HepG2 (cell line): Measurements from ENCODE around the gene SAMD14. TPM values are rescaled to one million over a fixed set of nuclear protein-coding genes. Genes with fewer than 3 reads are reported as not detected.
A peak's percentile ranks its signal among the peaks of the same experiment; 100 is the strongest.

Experiments
- BHLHE40 ChIP-seq: IDR thresholded peaks from 2 replicates; pipeline ENCODE4 v1.6.1; 2011; ENCODE audit warnings: low read length, improper control_type of control experiment
- CBX5 ChIP-seq: sonication (generic); formaldehyde crosslinking; IDR thresholded peaks from 2 replicates; pipeline ENCODE4 v1.4.0; 2020; ENCODE audit warnings: missing genetic modification reagents, borderline replicate concordance
- FOXK2 ChIP-seq: fragments of 450-650 bp; IDR thresholded peaks from 2 replicates; pipeline ENCODE4 v1.6.1; 2016
- HNF4A ChIP-seq: sonication (generic); formaldehyde crosslinking; IDR thresholded peaks from 2 replicates; pipeline ENCODE4 v1.4.0; 2020; ENCODE audit warnings: missing genetic modification reagents
- KAT8 ChIP-seq: IDR thresholded peaks from 2 replicates; pipeline ENCODE4 v1.6.1; 2016; ENCODE audit warnings: missing genetic modification reagents, missing compliant biosample characterization
- MATR3 ChIP-seq: sonication (generic); formaldehyde crosslinking; IDR thresholded peaks from 2 replicates; pipeline ENCODE4 v1.4.0; 2020; ENCODE audit warnings: missing genetic modification reagents
- MYNN ChIP-seq: sonication (generic); formaldehyde crosslinking; IDR thresholded peaks from 2 replicates; pipeline ENCODE4 v1.4.0; 2020; ENCODE audit warnings: mild to moderate bottlenecking, low read depth, missing genetic modification reagents
- NFATC3 ChIP-seq: sonication (generic); formaldehyde crosslinking; IDR thresholded peaks from 2 replicates; pipeline ENCODE4 v1.5.1; 2020; ENCODE audit warnings: mild to moderate bottlenecking, missing genetic modification reagents
- RFX5 ChIP-seq: IDR thresholded peaks from 2 replicates; pipeline ENCODE4 v1.6.1; 2011; ENCODE audit warnings: low read depth, low read length, improper control_type of control experiment
- ZBTB8A ChIP-seq: sonication (generic); formaldehyde crosslinking; IDR thresholded peaks from 2 replicates; pipeline ENCODE4 v1.4.0; 2020; ENCODE audit warnings: mild to moderate bottlenecking, low read depth, missing genetic modification reagents, borderline replicate concordance
- ZFP41 ChIP-seq: sonication (generic); formaldehyde crosslinking; IDR thresholded peaks from 2 replicates; pipeline ENCODE4 v1.4.0; 2020; ENCODE audit warnings: mild to moderate bottlenecking, missing genetic modification reagents, borderline replicate concordance
- ZNF136 ChIP-seq: sonication (generic); formaldehyde crosslinking; IDR thresholded peaks from 2 replicates; pipeline ENCODE4 v1.8.1; 2022; ENCODE audit warnings: low read depth, mild to moderate bottlenecking, moderate library complexity, missing genetic modification reagents
- ZNF138 ChIP-seq: sonication (generic); formaldehyde crosslinking; IDR thresholded peaks from 2 replicates; pipeline ENCODE4 v1.5.0; 2020; ENCODE audit warnings: mild to moderate bottlenecking, low read depth, missing genetic modification reagents
- ZNF230 ChIP-seq: sonication (generic); formaldehyde crosslinking; IDR thresholded peaks from 2 replicates; pipeline ENCODE4 v1.4.0; 2020; ENCODE audit warnings: mild to moderate bottlenecking, missing genetic modification reagents
- ZNF260 ChIP-seq: sonication (generic); formaldehyde crosslinking; IDR thresholded peaks from 2 replicates; pipeline ENCODE4 v1.4.0; 2020; ENCODE audit warnings: missing genetic modification reagents, low read depth, mild to moderate bottlenecking, borderline replicate concordance
- ZNF263 ChIP-seq: sonication (generic); formaldehyde crosslinking; IDR thresholded peaks from 2 replicates; pipeline ENCODE4 v1.4.0; 2020; ENCODE audit warnings: missing genetic modification reagents
- ZNF383 ChIP-seq: sonication (generic); formaldehyde crosslinking; IDR thresholded peaks from 2 replicates; pipeline ENCODE4 v1.4.0; 2020; ENCODE audit warnings: missing genetic modification reagents, mild to moderate bottlenecking, borderline replicate concordance
- ZNF460 ChIP-seq: sonication (generic); formaldehyde crosslinking; IDR thresholded peaks from 2 replicates; pipeline ENCODE4 v1.5.1; 2020; ENCODE audit warnings: missing genetic modification reagents, mild to moderate bottlenecking, borderline replicate concordance
- ZNF557 ChIP-seq: sonication (generic); formaldehyde crosslinking; IDR thresholded peaks from 2 replicates; pipeline ENCODE4 v1.4.0; 2020; ENCODE audit warnings: missing genetic modification reagents
- ZNF644 ChIP-seq: IDR thresholded peaks from 2 replicates; pipeline ENCODE4 v1.6.1; 2016; ENCODE audit warnings: low read depth
- ZNF672 ChIP-seq: sonication (generic); formaldehyde crosslinking; IDR thresholded peaks from 2 replicates; pipeline ENCODE4 v1.8.1; 2022; ENCODE audit warnings: missing genetic modification reagents
- ZNF841 ChIP-seq: sonication (generic); formaldehyde crosslinking; IDR thresholded peaks from 2 replicates; pipeline ENCODE4 v1.8.1; 2023; ENCODE audit warnings: missing genetic modification reagents, borderline replicate concordance
- polyA plus RNA-seq, 8 experiments: library from polyadenylated mRNA; depleted of rRNA in 3 of 8; stranded (reverse) in 7 of 8; unstranded in 1 of 8; fragments of >200 nt; fragmentation: Illumina TruSeq in 4 of 8; extraction: Trizol in 4 of 8; gene quantifications; 2 replicates each; pipeline versions ENCODE4 v1.2.1 to v1.2.3, GENCODE V29; 2011 to 2016; ENCODE audit warnings: low read depth in 4 of 8, missing spikeins in 1 of 8, mixed read lengths in 1 of 8; ENCODE audit not compliant: insufficient read depth in 1 of 8
- total RNA-seq, 5 experiments: library from RNA; depleted of rRNA; stranded (reverse); fragments of >200 nt; fragmentation: Illumina TruSeq; extraction: Trizol; gene quantifications; 2 replicates each; pipeline ENCODE4 v1.2.3, GENCODE V29; 2016; ENCODE audit warnings: low read depth in 1 of 5
- TF ChIP-seq, protein P1 (sequence below): sonication (generic); formaldehyde crosslinking; IDR thresholded peaks from 2 replicates; pipeline ENCODE4 v1.5.1; 2020; ENCODE audit warnings: missing genetic modification reagents, mild to moderate bottlenecking, borderline replicate concordance
- TF ChIP-seq, protein P2 (sequence below): sonication (generic); formaldehyde crosslinking; IDR thresholded peaks from 2 replicates; pipeline ENCODE4 v1.5.0; 2020; ENCODE audit warnings: mild to moderate bottlenecking, missing genetic modification reagents
- TF ChIP-seq, protein P3 (sequence below): IDR thresholded peaks from 2 replicates; pipeline ENCODE4 v1.6.1; 2018; ENCODE audit warnings: missing genetic modification reagents
- TF ChIP-seq, protein P4 (sequence below): sonication (generic); formaldehyde crosslinking; conservative IDR thresholded peaks from 2 replicates; pipeline ENCODE4 v1.8.0; 2022; ENCODE audit warnings: mild to moderate bottlenecking, moderate library complexity, missing genetic modification reagents

The SAMD14 gene
- total and polyA plus RNA-seq, 2 of the 13 experiments (the other 11 are each of a cell fraction or from before 2014, with no cell fraction given): 0.07 to 0.22 TPM

DNA sequence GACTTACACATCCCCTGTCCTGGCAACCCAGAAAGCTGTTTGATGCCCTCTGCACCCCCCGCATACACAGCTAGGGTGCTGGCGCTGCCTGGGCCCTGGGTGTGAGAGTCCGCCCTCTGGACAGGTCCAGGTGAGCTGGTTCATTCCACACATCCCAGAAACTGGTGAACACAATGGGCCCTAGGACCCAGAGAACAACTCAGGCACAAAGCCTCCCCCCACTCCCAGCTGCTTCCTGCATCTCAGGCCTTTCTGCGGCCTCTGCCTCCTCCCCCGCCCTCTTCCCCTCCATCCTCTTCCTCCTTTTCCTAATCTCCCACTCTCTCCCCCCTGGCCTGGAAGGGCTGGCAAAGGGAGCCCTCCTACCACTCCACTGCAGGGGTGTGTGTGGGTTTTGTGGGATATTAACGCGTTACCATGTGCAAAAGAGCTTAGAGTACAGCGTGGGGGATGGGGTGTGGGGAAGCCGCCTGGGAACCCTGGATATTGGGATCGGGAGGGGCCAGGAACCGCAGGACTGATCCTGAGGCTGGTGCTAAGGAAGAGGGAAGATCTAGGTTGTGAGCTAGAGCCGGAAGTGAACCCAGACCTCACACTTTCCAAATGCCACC lies 22.1 kb upstream of the SAMD14 start (continued):
- TF ChIP-seq ZNF383 (CRISPR knock-in tag) (no peak), CBX5 (CRISPR knock-in tag) (peak; percentile 73; the same call in 1 of the 2 replicates), ZNF557 (CRISPR knock-in tag) (no peak), RFX5 (no peak), BHLHE40 (no peak), ZNF136 (CRISPR knock-in tag) (no peak), MATR3 (no peak), ZNF263 (CRISPR knock-in tag) (peak; percentile 73), NFATC3 (CRISPR knock-in tag) (no peak), ZFP41 (CRISPR knock-in tag) (no peak), ZNF672 (no peak), ZNF230 (CRISPR knock-in tag) (peak; percentile 54; the same call in 1 of the 2 replicates), ZNF460 (no peak), ZNF644 (CRISPR knock-in tag) (no peak), ZNF841 (CRISPR knock-in tag) (no peak), FOXK2 (no peak), ZNF138 (CRISPR knock-in tag) (0 out of 2 replicates have a peak, but pooled peaks have one; percentile 46), HNF4A (CRISPR knock-in tag) (peak; percentile 35; the same call in 1 of the 2 replicates), MYNN (no peak), ZBTB8A (CRISPR knock-in tag) (no peak), KAT8 (CRISPR knock-in tag) (peak; percentile 89), ZNF260 (CRISPR knock-in tag) (no peak)
- TF ChIP-seq, protein P1, sequence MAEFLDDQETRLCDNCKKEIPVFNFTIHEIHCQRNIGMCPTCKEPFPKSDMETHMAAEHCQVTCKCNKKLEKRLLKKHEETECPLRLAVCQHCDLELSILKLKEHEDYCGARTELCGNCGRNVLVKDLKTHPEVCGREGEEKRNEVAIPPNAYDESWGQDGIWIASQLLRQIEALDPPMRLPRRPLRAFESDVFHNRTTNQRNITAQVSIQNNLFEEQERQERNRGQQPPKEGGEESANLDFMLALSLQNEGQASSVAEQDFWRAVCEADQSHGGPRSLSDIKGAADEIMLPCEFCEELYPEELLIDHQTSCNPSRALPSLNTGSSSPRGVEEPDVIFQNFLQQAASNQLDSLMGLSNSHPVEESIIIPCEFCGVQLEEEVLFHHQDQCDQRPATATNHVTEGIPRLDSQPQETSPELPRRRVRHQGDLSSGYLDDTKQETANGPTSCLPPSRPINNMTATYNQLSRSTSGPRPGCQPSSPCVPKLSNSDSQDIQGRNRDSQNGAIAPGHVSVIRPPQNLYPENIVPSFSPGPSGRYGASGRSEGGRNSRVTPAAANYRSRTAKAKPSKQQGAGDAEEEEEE: no peak
- TF ChIP-seq, protein P2, sequence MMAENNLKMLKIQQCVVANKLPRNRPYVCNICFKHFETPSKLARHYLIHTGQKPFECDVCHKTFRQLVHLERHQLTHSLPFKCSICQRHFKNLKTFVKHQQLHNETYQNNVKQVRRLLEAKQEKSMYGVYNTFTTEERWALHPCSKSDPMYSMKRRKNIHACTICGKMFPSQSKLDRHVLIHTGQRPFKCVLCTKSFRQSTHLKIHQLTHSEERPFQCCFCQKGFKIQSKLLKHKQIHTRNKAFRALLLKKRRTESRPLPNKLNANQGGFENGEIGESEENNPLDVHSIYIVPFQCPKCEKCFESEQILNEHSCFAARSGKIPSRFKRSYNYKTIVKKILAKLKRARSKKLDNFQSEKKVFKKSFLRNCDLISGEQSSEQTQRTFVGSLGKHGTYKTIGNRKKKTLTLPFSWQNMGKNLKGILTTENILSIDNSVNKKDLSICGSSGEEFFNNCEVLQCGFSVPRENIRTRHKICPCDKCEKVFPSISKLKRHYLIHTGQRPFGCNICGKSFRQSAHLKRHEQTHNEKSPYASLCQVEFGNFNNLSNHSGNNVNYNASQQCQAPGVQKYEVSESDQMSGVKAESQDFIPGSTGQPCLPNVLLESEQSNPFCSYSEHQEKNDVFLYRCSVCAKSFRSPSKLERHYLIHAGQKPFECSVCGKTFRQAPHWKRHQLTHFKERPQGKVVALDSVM (CRISPR knock-in tag): peak; percentile 66; the same call in 1 of the 2 replicates
- TF ChIP-seq, protein P3, sequence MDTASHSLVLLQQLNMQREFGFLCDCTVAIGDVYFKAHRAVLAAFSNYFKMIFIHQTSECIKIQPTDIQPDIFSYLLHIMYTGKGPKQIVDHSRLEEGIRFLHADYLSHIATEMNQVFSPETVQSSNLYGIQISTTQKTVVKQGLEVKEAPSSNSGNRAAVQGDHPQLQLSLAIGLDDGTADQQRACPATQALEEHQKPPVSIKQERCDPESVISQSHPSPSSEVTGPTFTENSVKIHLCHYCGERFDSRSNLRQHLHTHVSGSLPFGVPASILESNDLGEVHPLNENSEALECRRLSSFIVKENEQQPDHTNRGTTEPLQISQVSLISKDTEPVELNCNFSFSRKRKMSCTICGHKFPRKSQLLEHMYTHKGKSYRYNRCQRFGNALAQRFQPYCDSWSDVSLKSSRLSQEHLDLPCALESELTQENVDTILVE (CRISPR knock-in tag): no peak
- TF ChIP-seq, protein P4, sequence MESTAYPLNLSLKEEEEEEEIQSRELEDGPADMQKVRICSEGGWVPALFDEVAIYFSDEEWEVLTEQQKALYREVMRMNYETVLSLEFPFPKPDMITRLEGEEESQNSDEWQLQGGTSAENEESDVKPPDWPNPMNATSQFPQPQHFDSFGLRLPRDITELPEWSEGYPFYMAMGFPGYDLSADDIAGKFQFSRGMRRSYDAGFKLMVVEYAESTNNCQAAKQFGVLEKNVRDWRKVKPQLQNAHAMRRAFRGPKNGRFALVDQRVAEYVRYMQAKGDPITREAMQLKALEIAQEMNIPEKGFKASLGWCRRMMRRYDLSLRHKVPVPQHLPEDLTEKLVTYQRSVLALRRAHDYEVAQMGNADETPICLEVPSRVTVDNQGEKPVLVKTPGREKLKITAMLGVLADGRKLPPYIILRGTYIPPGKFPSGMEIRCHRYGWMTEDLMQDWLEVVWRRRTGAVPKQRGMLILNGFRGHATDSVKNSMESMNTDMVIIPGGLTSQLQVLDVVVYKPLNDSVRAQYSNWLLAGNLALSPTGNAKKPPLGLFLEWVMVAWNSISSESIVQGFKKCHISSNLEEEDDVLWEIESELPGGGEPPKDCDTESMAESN (CRISPR knock-in tag): 0 out of 2 replicates have a peak, but pooled peaks have one; percentile 39
